Small intestine (tissue), 7 donors: Measurements from ENCODE around the gene HDAC11. TPM values are rescaled to one million over a fixed set of nuclear protein-coding genes. Genes with fewer than 3 reads are reported as not detected.
A peak's percentile ranks its signal among the peaks of the same experiment; 100 is the strongest.

ENCODE experiments used
- DNase-seq, 2 donors: peaks; one replicate each; pipeline versions ENCODE4 v3.0.0 to v3.0.0-alpha.2; 2013
- FAIRE-seq: peaks from 2 replicates; lab custom pipeline; 2012; peaks lifted over from hg19 to GRCh38; lab: Jason Lieb, UNC
- H3K27ac ChIP-seq, 3 donors: one replicate each; pipeline ENCODE4 v1.5.1; 2013; ENCODE audit warnings: low read length in 2 of 3, mild to moderate bottlenecking in 2 of 3, control low read depth in 1 of 3, inconsistent platforms in 1 of 3, low read depth in 1 of 3, moderate library complexity in 1 of 3
- H3K27me3 ChIP-seq, 3 donors: one replicate each; pipeline ENCODE4 v1.6.1; 2013; ENCODE audit warnings: low read length in 3 of 3, inconsistent platforms in 1 of 3; ENCODE audit not compliant: control insufficient read depth in 3 of 3, insufficient read depth in 3 of 3
- H3K36me3 ChIP-seq, 3 donors: one replicate each; pipeline ENCODE4 v1.6.1; 2013; ENCODE audit warnings: low read length in 3 of 3, inconsistent platforms in 1 of 3, low read depth in 1 of 3, mild to moderate bottlenecking in 1 of 3, moderate library complexity in 1 of 3; ENCODE audit not compliant: control insufficient read depth in 3 of 3, insufficient read depth in 2 of 3
- H3K4me1 ChIP-seq, 3 donors: one replicate each; pipeline ENCODE4 v1.6.1; 2013; ENCODE audit warnings: low read length in 2 of 3, inconsistent platforms in 1 of 3, low read depth in 1 of 3, mild to moderate bottlenecking in 1 of 3, moderate library complexity in 1 of 3; ENCODE audit not compliant: control insufficient read depth in 3 of 3, insufficient read depth in 2 of 3
- H3K4me3 ChIP-seq, 3 donors: one replicate each; pipeline ENCODE4 v1.5.1; 2013; ENCODE audit warnings: low read length in 3 of 3, control low read depth in 1 of 3, inconsistent platforms in 1 of 3, low read depth in 1 of 3, mild to moderate bottlenecking in 1 of 3, moderate library complexity in 1 of 3
- H3K9me3 ChIP-seq, 2 donors: one replicate each; pipeline ENCODE4 v1.6.1; 2013; ENCODE audit warnings: low read depth in 1 of 2, low read length in 1 of 2; ENCODE audit not compliant: control insufficient read depth in 2 of 2, insufficient read depth in 1 of 2
- WGBS, 3 donors: extraction: QIAGEN DNeasy Blood & Tissue Kit; methylation state at CpG; one replicate each; pipeline ENCODE4 v1.1.7; 2013; 5-methylcytosine and 5-hydroxymethylcytosine counted together
- polyA plus RNA-seq, 4 donors: library from polyadenylated mRNA; stranded (reverse) in 3 of 4; unstranded in 1 of 4; fragments of 200-250 nt in 3 of 4; fragments of 120-200 nt in 1 of 4; gene quantifications; one replicate each; pipeline versions ENCODE4 v1.2.1 to v1.2.3, GENCODE V29; 2013
- donor health status: healthy with polysubstance abuse.
- donor health status: control.
- donor health status: control.
- donor health status: Bipolar disorder and iron deficiency.
- donor health status: healthy.

HDAC11 gene
- polyA plus RNA-seq, 4 donors: 12.4 to 20.8 (median 18.7) TPM

DNA sequence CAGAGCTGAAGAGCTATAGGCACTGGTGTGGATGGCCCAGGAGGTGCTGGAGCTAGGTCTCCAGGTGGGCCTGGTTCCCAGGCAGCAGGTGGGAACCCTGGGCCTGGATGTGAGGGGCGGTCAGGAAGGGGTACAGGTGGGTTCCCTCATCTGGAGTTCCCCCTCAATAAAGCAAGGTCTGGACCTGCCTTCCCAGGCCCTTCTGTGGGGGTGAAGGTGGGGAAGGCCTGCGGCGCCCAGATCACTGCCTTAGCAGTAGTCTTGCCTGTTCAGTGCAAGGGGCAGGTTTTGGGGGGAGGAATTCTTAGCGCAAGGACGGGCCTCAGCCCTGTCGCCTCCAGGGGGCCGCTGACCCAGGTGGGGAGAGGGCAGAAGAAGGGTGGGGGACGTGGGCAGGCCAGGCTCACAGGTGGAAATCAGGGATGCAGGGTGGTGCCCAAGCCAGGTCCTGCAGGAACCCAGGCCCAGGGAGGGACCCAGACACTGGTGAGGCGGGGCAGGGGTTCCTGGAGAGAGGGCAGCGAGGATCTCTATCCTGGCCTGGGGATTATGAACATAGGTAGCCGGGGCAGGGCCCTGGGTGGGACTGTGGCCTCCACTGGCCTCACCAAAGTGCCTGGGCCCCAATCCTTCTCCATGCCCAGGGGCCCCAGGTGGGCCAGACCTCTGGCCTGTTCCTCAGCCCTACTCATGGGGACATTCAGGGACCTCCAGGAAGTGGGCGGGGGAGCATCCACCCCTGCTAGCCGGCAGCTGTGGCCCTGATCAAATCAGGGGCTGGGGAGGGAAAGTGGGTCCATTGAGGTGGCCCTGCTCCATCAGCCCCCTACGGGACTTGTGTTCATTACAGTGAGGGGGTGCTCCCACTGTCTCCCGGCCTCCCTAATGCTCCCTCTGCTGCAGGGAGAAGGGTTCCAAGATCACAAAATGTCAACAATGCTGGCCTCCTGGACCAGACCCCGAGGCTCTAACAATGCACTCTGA, 25.3 kb downstream of the HDAC11 start:
- DNase-seq: no peak
- 90 to 91% (median 91%) methylated on average over 16 of the region's 16 CpGs for WGBS, 3 donors
- no peak for FAIRE-seq

DNA sequence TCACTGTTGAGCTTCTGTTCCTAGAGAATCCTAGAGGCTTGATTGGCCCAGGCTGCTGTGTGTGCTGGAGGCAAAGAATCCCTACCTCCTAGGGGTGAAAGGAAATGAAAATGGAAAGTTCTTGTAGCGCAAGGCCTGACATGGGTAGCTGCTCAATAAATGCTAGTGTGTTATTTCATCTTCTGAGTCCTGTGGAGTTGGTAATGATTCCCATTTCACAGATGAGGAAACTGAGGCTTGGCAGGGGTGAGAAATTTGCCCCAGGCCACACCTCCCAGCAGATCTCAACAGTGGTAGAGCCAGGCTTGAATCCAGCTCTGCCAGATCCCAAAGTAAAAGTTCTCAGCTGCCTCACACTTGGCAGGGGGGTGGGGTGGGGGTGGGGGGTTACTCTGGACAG, 26.1 kb downstream of the HDAC11 start:
- Histone ChIP-seq H3K9me3 (no peaks in the 10 kb centered on the region), H3K4me1 (no peaks in the 10 kb centered on the region), H3K36me3 (peaks cover 0 to 44% (median 0%) of the 10 kb centered on the region in 3 donors), H3K27ac (no peak overlapping the region), H3K27me3 (no peaks in the 10 kb centered on the region), H3K4me3 (no peak overlapping the region)
- DNase-seq (no peak), FAIRE-seq (no peak)
- WGBS, 3 donors: 96 to 100% (median 98%) methylated on average over 1 of the region's 1 CpG

More for the DNA sequence above, 25.3 kb downstream of the HDAC11 start:
- Histone ChIP-seq H3K4me1 (no peaks in the 10 kb centered on the region), H3K4me3 (no peak overlapping the region), H3K27ac (no peak overlapping the region), H3K27me3 (no peaks in the 10 kb centered on the region), H3K36me3 (peaks cover 0 to 49% (median 0%) of the 10 kb centered on the region in 3 donors), H3K9me3 (no peaks in the 10 kb centered on the region)

DNA sequence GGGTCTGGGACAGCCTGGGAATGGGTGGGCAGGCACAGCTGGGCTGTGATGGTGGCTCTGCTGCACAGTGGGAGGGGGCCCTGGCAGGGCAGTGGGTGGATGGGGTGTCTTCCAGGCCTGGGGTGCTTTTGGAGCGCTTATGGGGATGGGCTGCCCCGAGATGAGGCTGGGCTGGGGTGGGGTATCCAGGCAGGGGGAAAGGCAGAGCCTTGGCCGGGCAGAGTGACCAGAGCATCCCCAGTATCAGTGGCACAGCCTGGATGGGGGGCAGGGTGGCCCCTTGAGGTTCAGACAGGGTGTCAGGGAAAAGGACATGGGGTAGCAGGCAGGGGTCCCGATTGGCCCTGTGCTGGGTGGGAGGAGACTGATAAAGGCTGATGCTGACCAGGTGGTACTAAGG, 26.6 kb downstream of the HDAC11 start:
- Histone ChIP-seq H3K9me3 (no peaks in the 10 kb centered on the region), H3K4me3 (no peak overlapping the region), H3K36me3 (peaks cover 0 to 39% (median 0%) of the 10 kb centered on the region in 3 donors), H3K27me3 (no peaks in the 10 kb centered on the region), H3K4me1 (no peaks in the 10 kb centered on the region), H3K27ac (no peak overlapping the region)
- DNase-seq (no peak), FAIRE-seq (no peak)
- 58 to 80% (median 66%) methylated on average over 2 to 4 of the region's 4 CpGs for WGBS, 3 donors

DNA sequence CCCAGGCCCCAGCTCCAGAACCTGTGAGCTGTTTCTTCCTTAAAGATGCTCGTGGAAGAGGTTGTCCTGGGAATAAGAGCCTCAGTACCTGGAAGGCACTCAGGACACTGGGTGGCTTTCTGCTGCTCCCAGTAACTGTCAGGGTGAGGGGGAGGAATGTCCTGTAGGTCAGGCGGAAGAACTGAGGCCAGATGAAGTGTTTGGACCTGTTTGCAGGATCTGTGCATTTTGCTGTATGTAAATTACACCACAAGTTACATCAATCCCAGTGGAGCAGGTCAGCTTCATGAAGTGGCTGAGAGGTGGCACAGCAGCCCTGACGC, 27.1 kb downstream of the HDAC11 start:
- WGBS, 3 donors: 73 to 78% (median 75%) methylated on average over 3 of the region's 3 CpGs
- Histone ChIP-seq H3K27me3 (no peaks in the 10 kb centered on the region), H3K9me3 (no peaks in the 10 kb centered on the region), H3K4me1 (no peaks in the 10 kb centered on the region), H3K27ac (no peak overlapping the region), H3K4me3 (no peak overlapping the region), H3K36me3 (peaks cover 0 to 34% (median 0%) of the 10 kb centered on the region in 3 donors)
- DNase-seq: no peak
- no peak for FAIRE-seq

DNA sequence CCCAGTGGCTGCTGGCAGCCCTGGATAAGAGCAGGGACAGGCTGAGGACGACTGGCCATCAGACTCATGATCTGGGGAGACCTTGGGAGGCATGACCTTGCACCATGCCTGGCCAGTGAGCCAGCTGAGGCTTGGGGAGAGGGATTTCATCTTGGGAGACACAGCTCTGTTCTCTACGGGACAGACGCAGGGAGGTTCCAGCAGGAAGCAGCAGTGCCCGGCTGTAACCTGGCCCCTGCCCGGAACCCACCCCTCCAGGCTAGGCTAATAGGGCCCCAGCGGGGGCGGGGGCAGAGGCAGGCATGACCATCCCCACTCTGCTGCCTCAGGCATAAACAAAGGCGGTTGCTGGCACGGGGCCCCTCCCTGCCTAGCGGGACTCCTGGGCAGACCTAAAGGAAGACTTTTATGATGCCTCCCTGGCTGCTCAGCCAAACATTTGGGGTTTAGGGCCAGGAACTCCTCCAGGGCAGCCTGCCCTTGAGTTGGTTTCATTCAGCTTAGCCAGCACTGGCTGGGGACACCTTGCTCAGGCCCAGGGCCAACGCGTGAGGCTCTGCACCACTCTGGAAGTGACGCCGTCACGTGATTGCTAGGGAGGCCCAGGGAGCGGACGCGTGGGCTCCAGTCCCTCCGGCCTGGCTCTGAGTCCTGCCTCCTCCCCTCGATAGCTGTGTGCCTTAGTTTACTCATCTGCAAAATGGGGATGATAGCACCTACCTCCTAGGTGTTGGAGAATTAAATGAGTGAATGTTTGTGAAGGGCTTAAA, 27.6 kb downstream of the HDAC11 start:
- no peaks in the 10 kb centered on the region for H3K9me3 ChIP-seq
- H3K36me3 ChIP-seq: peaks cover 0 to 29% (median 0%) of the 10 kb centered on the region in 3 donors
- no peaks in the 10 kb centered on the region for H3K4me1 ChIP-seq
- 51 to 61% (median 55%) methylated on average over 20 of the region's 20 CpGs for WGBS, 3 donors
- DNase-seq: no peak
- no peaks in the 10 kb centered on the region for H3K27me3 ChIP-seq
- no peak for FAIRE-seq
- no peak overlapping the region for H3K4me3 ChIP-seq
- H3K27ac ChIP-seq: no peak overlapping the region

DNA sequence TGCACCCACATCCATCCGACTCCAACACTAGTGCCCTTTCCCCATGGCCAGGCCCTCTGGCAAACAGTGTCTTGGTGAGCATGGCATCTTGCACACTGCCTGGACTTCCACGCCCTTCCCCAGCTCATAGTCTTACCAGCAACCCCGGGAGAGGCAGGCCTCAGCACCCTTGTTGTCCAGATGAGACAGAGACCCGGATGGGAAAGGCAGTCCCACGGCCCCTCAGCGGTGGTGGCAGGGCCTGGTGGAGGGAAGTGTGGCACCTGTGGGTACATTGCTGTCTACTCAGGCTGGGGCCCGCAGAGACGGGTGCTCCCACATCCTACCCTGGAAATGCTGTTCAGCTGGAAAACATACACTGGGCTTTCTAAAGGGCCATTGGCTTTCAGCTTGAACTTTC, 28.4 kb downstream of the HDAC11 start:
- 42 to 79% (median 49%) methylated on average over 8 of the region's 8 CpGs for WGBS, 3 donors
- Histone ChIP-seq H3K36me3 (peaks cover 0 to 25% (median 0%) of the 10 kb centered on the region in 3 donors), H3K4me1 (no peaks in the 10 kb centered on the region), H3K27me3 (peaks cover 0 to under 1% (median 0%) of the 10 kb centered on the region in 3 donors), H3K27ac (no peak overlapping the region), H3K9me3 (no peaks in the 10 kb centered on the region), H3K4me3 (no peak overlapping the region)
- FAIRE-seq (no peak), DNase-seq (no peak)

DNA sequence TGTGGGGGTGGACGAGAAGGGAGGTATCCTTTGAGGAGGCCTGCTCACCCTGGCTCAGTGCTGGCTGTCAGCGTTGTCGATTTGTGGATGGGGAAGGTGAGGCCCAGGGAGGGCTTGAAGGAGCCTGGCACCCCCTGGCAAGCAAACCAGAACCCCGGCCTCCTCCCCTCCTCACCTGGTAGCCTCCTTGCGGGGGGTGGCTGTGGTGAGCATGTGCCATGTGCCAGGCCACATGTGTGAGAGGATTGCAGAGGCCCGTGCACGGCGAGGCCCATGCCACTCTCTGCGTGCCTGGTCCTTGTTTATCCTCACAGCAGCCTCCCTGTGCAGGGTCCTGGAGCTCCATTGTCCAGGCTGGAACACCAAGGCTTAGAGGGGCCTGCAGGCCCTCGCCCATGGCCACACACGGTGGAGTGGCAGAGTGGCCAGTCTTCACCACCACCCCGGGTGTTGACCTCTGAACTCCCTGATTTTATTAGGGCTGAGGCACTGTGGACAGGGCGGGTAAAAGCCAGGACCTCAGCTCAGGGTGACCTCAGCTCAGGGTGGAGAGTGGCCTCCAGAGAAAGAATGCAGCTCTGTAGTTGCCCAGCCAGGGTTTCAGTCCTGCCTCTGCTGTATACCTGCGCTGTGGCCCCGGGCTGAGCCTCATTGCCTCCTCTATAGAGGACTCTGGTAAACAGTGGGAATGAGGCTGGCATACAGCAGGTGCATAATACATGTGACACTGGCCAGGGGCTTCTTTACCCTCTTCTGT, 29.1 kb downstream of the HDAC11 start:
- DNase-seq: no peak

DNA sequence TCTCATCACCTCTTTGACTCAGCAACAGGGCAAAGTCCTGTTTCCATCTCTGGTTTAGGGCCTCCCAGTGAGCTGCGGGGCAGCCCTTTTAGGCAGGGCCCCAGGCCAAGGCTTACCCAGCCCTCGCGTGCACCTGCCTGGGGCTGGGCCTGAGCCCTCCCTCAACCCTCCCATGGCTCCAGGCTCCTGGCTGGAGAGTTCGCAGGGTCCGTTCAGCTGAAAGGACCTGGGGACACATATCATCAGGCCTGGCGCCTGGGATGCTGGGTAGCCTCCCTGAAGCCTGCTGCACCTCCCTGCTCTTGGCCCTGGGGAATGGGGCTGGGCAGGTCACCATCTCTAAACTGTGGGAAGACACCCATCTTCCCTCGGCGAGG, 29.7 kb downstream of the HDAC11 start:
- Histone ChIP-seq H3K4me3 (no peak overlapping the region), H3K27me3 (peaks cover 0 to 5% (median 0%) of the 10 kb centered on the region in 3 donors)
- WGBS, 3 donors: 33 to 73% (median 39%) methylated on average over 8 of the region's 8 CpGs

More for the DNA sequence above, 29.1 kb downstream of the HDAC11 start:
- Histone ChIP-seq H3K4me3 (no peak overlapping the region), H3K27me3 (peaks cover 0 to 5% (median 0%) of the 10 kb centered on the region in 3 donors), H3K36me3 (peaks cover 0 to 17% (median 0%) of the 10 kb centered on the region in 3 donors), H3K9me3 (no peaks in the 10 kb centered on the region), H3K4me1 (no peaks in the 10 kb centered on the region), H3K27ac (no peak overlapping the region)
- WGBS, 3 donors: 47 to 75% (median 53%) methylated on average over 13 to 15 of the region's 15 CpGs
- no peak for FAIRE-seq

More for the DNA sequence above, 29.7 kb downstream of the HDAC11 start:
- Histone ChIP-seq H3K4me1 (no peaks in the 10 kb centered on the region), H3K27ac (no peak overlapping the region), H3K9me3 (no peaks in the 10 kb centered on the region), H3K36me3 (peaks cover 0 to 11% (median 0%) of the 10 kb centered on the region in 3 donors)
- FAIRE-seq: no peak
- DNase-seq: peak in 1 of 2 donors; percentile 21
